Activated CD4-positive, alpha-beta T cell treated with anti-CD3 and anti-CD28 coated beads, Interleukin-2, amount 10 ng/mL, durations not matched to agents 7 days and 5 days (primary cell): Measurements from ENCODE around the gene PLPP2. TPM values are rescaled to one million over a fixed set of nuclear protein-coding genes. Genes with fewer than 3 reads are reported as not detected.

Experiments
- CTCF ChIA-PET: fragments of 350-600 bp; sonication (Branson Sonifier 250); formaldehyde crosslinking; loops from one replicate; lab custom pipeline; 2021; ENCODE audit warnings: antibody characterized with exemption; lab: Charles Lee
- POLR2A ChIA-PET: fragments of 350-600 bp; sonication (Branson Sonifier 250); formaldehyde crosslinking; loops from one replicate; lab custom pipeline; 2021; ENCODE audit warnings: antibody characterized with exemption; lab: Charles Lee
- DNase-seq: peaks from one replicate; pipeline ENCODE4 v3.0.0-alpha.2; 2020
- H3K27ac Mint-ChIP-seq: one replicate; pipeline ENCODE4 v1.8.0; 2021; ENCODE audit warnings: mild to moderate bottlenecking, moderate library complexity, mixed read lengths
- H3K27me3 Mint-ChIP-seq: one replicate; pipeline ENCODE4 v1.8.0; 2021; ENCODE audit warnings: mixed read lengths
- H3K36me3 Mint-ChIP-seq: one replicate; pipeline ENCODE4 v1.8.0; 2021; ENCODE audit warnings: low read depth, mixed read lengths
- H3K4me1 Mint-ChIP-seq: one replicate; pipeline ENCODE4 v1.8.0; 2021; ENCODE audit warnings: mixed read lengths
- H3K4me3 Mint-ChIP-seq: one replicate; pipeline ENCODE4 v1.8.0; 2021; ENCODE audit warnings: mild to moderate bottlenecking, moderate library complexity, mixed read lengths
- H3K9me3 Mint-ChIP-seq: one replicate; pipeline ENCODE4 v1.8.0; 2021; ENCODE audit warnings: mixed read lengths
- total RNA-seq, 2 experiments: library from RNA; stranded (reverse); gene quantifications; one replicate each; pipeline ENCODE4 v1.2.3, GENCODE V29; 2021

PLPP2 gene
- total RNA-seq, result under 1 TPM; 0.15 to 0.22 TPM

GRCh38 chr19:291006-291521 lies at the start of gene PLPP2:
TSS of gene PLPP2 (minus strand) at chr19:291403. CDS start at chr19:291336, 67 bp downstream.
- ChIA-PET CTCF (no interaction called here), POLR2A (no interaction called here)
- Mint-ChIP-seq H3K4me3 (no peak within 1 kb of the TSS), H3K27me3 (peaks cover 38% of the 10 kb centered on the region), H3K36me3 (no peaks in the 10 kb centered on the region), H3K9me3 (no peaks in the 10 kb centered on the region), H3K27ac (no peak within 1 kb of the TSS), H3K4me1 (peaks cover 4% of the 10 kb centered on the region)
- DNase-seq, result no peak

- peaks cover 59% of the 10 kb centered on the region for H3K4me1 Mint-ChIP-seq
- H3K27ac Mint-ChIP-seq, result no peak overlapping the region
- peaks cover 2% of the 10 kb centered on the region for H3K27me3 Mint-ChIP-seq
- no peak for DNase-seq
- POLR2A ChIA-PET, result no interaction called here
- no peak overlapping the region for H3K4me3 Mint-ChIP-seq
- peaks cover 9% of the 10 kb centered on the region for H3K9me3 Mint-ChIP-seq
- CTCF ChIA-PET, result interaction anchor here (0.6 kb wide), 1 partner anchor 72 kb away, joined by 3 read pairs; no protein-coding TSS in a partner anchor
- H3K36me3 Mint-ChIP-seq, result peaks cover 44% of the 10 kb centered on the region
Observed at GRCh38 chr19:340620-341385, 49.6 kb upstream of the PLPP2 start.

- Mint-ChIP-seq H3K27ac (no peak overlapping the region), H3K27me3 (no peaks in the 10 kb centered on the region), H3K36me3 (peaks cover 44% of the 10 kb centered on the region), H3K9me3 (peaks cover 2% of the 10 kb centered on the region), H3K4me1 (peaks cover 51% of the 10 kb centered on the region), H3K4me3 (no peak overlapping the region)
- DNase-seq, result no peak
- POLR2A ChIA-PET, result no interaction called here
- CTCF ChIA-PET, result no interaction called here
Observed at GRCh38 chr19:339262-339887, 48.2 kb upstream of the PLPP2 start.

- no peak for DNase-seq
- POLR2A ChIA-PET, result no interaction called here
- peaks cover 45% of the 10 kb centered on the region for H3K4me1 Mint-ChIP-seq
- no peak overlapping the region for H3K4me3 Mint-ChIP-seq
- H3K27ac Mint-ChIP-seq, result no peak overlapping the region
- H3K9me3 Mint-ChIP-seq, result peaks cover 2% of the 10 kb centered on the region
- H3K27me3 Mint-ChIP-seq, result no peaks in the 10 kb centered on the region
- peaks cover 43% of the 10 kb centered on the region for H3K36me3 Mint-ChIP-seq
- CTCF ChIA-PET, result no interaction called here
Observed at GRCh38 chr19:338421-338820, 47.2 kb upstream of the PLPP2 start.

GRCh38 chr19:336067-336614 lies 44.9 kb upstream of the PLPP2 start:
- Mint-ChIP-seq H3K4me1 (peaks cover 25% of the 10 kb centered on the region), H3K36me3 (peaks cover 38% of the 10 kb centered on the region), H3K27me3 (no peaks in the 10 kb centered on the region), H3K9me3 (peaks cover 2% of the 10 kb centered on the region), H3K27ac (no peak overlapping the region), H3K4me3 (no peak overlapping the region)
- ChIA-PET POLR2A (no interaction called here), CTCF (no interaction called here)
- no peak for DNase-seq

- POLR2A ChIA-PET, result no interaction called here
- CTCF ChIA-PET, result no interaction called here
- DNase-seq, result no peak
- no peak overlapping the region for H3K27ac Mint-ChIP-seq
- H3K9me3 Mint-ChIP-seq, result peaks cover 4% of the 10 kb centered on the region
- peaks cover 21% of the 10 kb centered on the region for H3K4me1 Mint-ChIP-seq
- peaks cover 40% of the 10 kb centered on the region for H3K36me3 Mint-ChIP-seq
- no peaks in the 10 kb centered on the region for H3K27me3 Mint-ChIP-seq
- H3K4me3 Mint-ChIP-seq, result no peak overlapping the region
Observed at GRCh38 chr19:335486-336066, 44.4 kb upstream of the PLPP2 start.

GRCh38 chr19:335072-335471 lies 43.9 kb upstream of the PLPP2 start:
- peaks cover 41% of the 10 kb centered on the region for H3K36me3 Mint-ChIP-seq

GRCh38 chr19:334296-335071 lies 43.3 kb upstream of the PLPP2 start:
- POLR2A ChIA-PET, result no interaction called here
- Mint-ChIP-seq H3K27me3 (no peaks in the 10 kb centered on the region), H3K9me3 (peaks cover 6% of the 10 kb centered on the region), H3K36me3 (peaks cover 42% of the 10 kb centered on the region), H3K4me3 (no peak overlapping the region), H3K27ac (no peak overlapping the region), H3K4me1 (peaks cover 14% of the 10 kb centered on the region)
- CTCF ChIA-PET, result no interaction called here
- no peak for DNase-seq

More at GRCh38 chr19:335072-335471, 43.9 kb upstream of the PLPP2 start:
- Mint-ChIP-seq H3K4me3 (no peak overlapping the region), H3K27me3 (no peaks in the 10 kb centered on the region), H3K4me1 (peaks cover 19% of the 10 kb centered on the region), H3K27ac (no peak overlapping the region), H3K9me3 (peaks cover 6% of the 10 kb centered on the region)
- CTCF ChIA-PET, result no interaction called here
- DNase-seq, result no peak
- POLR2A ChIA-PET, result no interaction called here

- no peak for DNase-seq
- Mint-ChIP-seq H3K36me3 (peaks cover 59% of the 10 kb centered on the region), H3K9me3 (peaks cover 13% of the 10 kb centered on the region)
Observed at GRCh38 chr19:330503-330902, 39.3 kb upstream of the PLPP2 start.

GRCh38 chr19:329876-330275 lies 38.7 kb upstream of the PLPP2 start:
- CTCF ChIA-PET, result no interaction called here
- peaks cover 60% of the 10 kb centered on the region for H3K36me3 Mint-ChIP-seq

More at GRCh38 chr19:330503-330902, 39.3 kb upstream of the PLPP2 start:
- Mint-ChIP-seq H3K4me3 (no peak overlapping the region), H3K27ac (no peak overlapping the region), H3K27me3 (no peaks in the 10 kb centered on the region), H3K4me1 (no peaks in the 10 kb centered on the region)
- POLR2A ChIA-PET, result no interaction called here
- CTCF ChIA-PET, result no interaction called here

GRCh38 chr19:328025-328505 lies 36.9 kb upstream of the PLPP2 start:
- Mint-ChIP-seq H3K27me3 (no peaks in the 10 kb centered on the region), H3K4me3 (no peak overlapping the region), H3K36me3 (peaks cover 55% of the 10 kb centered on the region), H3K9me3 (peaks cover 13% of the 10 kb centered on the region), H3K4me1 (no peaks in the 10 kb centered on the region), H3K27ac (no peak overlapping the region)
- CTCF ChIA-PET, result interaction anchor here (1.0 kb wide), 1 partner anchor 81 kb away, joined by 3 read pairs; no protein-coding TSS in a partner anchor
- POLR2A ChIA-PET, result interaction anchor here (0.6 kb wide), 1 partner anchor 12 kb away, joined by 3 read pairs; no protein-coding TSS in a partner anchor
- no peak for DNase-seq

More at GRCh38 chr19:329876-330275, 38.7 kb upstream of the PLPP2 start:
- no peak overlapping the region for H3K4me3 Mint-ChIP-seq
- H3K27ac Mint-ChIP-seq, result no peak overlapping the region
- H3K27me3 Mint-ChIP-seq, result no peaks in the 10 kb centered on the region
- POLR2A ChIA-PET, result no interaction called here
- no peak for DNase-seq
- no peaks in the 10 kb centered on the region for H3K4me1 Mint-ChIP-seq
- peaks cover 13% of the 10 kb centered on the region for H3K9me3 Mint-ChIP-seq
